ENCODE results near the gene PITPNM1.
"Not testable (repeated sequence)": the region's sequence is repeated elsewhere in the genome, so short reads cannot be mapped to it uniquely, and the experiment has no call there.

PITPNM1 gene

DNA sequence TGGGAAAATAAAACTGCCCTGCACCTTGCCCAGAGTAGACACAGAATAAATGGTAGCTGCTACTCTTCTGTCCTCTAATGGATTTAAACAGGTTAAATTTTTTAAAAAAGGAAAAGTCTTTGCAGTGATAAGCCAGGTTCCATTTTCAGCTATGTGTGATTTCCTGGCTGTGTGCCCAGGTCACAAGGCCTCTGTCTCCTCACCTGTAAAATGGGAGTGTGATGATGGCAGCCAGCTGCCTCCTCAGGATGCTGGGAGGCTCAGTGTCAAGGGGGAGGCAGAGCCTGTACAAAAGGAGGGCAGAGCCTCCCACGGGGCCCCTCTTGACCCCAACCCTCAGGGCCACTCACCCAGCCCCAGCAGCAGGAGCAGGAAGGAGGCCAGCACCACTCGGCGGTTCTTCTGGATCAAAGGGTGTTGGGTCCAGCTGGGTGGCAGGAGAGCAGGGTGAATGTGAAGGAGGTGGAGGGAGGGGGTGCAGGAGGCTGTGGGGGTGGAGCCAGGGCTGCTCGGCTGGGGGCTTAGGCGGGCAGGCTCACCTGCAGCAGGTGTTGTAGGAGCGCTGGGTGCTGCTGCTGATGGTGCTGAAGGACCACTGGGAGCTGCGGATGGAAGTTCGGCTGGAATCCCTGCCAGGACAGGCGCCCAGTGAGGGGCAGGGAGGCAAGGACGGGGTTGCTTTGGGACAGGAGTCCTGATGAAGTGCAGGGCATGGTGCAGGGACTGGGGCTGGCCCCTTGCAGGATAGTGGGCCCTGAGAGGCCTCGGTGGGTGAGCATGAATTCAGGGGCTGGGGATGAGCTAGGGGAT lies 38.0 kb downstream of the PITPNM1 start:
- TF ChIP-seq POLR2AphosphoS5 (IDR thresholded peaks at IDR 0.05; ENCODE audit: low read depth, low read length) = no peak
- no peak for TF ChIP-seq TAF1 (IDR thresholded peaks at IDR 0.05; ENCODE audit: borderline replicate concordance, low read depth, low read length)
- no peak for TF ChIP-seq POLR2A (IDR thresholded peaks at IDR 0.05; ENCODE audit: low read depth, low read length)
- no peak for FAIRE-seq

DNA sequence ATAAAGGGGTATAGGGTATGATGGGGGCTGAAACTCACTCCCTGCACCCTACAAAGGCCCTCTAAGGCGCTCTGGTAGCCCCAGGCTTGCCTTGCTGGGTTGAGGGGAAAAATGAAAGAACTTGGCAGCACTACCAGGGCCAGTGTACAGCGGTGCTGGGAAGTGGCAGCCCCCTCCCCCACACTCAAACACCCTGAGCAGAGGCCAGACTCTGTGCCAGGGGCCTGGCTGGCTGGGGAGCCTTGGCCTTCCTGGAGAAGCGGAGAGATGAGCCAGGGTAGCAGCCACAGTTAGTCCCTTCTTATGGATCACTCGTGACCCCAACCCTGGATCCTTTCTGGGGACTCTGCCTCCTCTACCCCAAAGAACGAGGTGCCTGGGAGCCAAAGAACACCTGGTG lies 38.8 kb downstream of the PITPNM1 start:
- DNase-seq (ENCODE audit: insufficient read length) = no peak
- FAIRE-seq = no peak
- TF ChIP-seq POLR2A (IDR thresholded peaks at IDR 0.05; ENCODE audit: low read depth, low read length) (no peak), TAF1 (IDR thresholded peaks at IDR 0.05; ENCODE audit: borderline replicate concordance, low read depth, low read length) (no peak), POLR2AphosphoS5 (IDR thresholded peaks at IDR 0.05; ENCODE audit: low read depth, low read length) (no peak)

More for the DNA sequence above, 38.0 kb downstream of the PITPNM1 start:
- no peak for DNase-seq (ENCODE audit: insufficient read length)

DNA sequence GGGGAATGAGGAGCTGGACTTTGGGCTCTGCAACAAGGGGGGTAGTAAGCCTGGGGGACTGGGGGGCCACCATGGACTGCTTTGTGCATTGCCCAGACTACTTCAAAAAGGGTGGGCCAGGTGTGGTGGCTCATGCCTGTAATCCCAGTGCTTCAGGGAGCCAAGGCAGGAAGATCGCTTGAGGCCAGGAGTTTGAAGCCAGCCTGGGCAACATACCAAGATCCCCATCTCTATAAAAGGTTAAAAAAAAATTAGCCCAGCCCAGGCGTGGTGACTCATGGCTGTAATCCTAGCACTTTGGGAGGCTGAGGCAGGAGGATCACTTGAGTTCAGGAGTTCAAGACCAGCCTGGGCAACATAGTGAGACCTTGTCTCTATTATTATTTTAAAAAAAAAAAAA lies 39.6 kb downstream of the PITPNM1 start:
- DNase-seq (ENCODE audit: insufficient read length); FAIRE-seq: not testable (repeated sequence)

DNA sequence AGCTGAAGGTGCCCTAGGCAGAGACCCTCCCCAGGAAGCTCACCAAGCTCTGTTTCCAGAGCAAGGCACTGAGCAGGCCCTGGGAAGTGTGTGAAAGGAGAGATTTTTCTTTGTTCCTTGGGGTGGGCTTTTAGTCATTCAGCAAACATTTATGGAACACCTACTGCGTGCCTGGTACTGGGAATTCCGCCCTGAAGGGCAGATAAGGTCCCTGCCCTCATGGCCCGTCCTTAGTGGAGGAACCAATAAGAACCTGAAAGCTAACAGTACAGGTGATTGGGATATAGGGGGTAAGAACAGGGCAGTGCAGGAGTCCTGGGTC lies 40.0 kb downstream of the PITPNM1 start:
- DNase-seq (ENCODE audit: insufficient read length) (no peak), FAIRE-seq (no peak)
- peak; percentile 8; the same call in 1 of the 2 replicates for TF ChIP-seq POLR2AphosphoS5 (IDR thresholded peaks at IDR 0.05; ENCODE audit: low read depth, low read length)
- no peak for TF ChIP-seq POLR2A (IDR thresholded peaks at IDR 0.05; ENCODE audit: low read depth, low read length)

DNA sequence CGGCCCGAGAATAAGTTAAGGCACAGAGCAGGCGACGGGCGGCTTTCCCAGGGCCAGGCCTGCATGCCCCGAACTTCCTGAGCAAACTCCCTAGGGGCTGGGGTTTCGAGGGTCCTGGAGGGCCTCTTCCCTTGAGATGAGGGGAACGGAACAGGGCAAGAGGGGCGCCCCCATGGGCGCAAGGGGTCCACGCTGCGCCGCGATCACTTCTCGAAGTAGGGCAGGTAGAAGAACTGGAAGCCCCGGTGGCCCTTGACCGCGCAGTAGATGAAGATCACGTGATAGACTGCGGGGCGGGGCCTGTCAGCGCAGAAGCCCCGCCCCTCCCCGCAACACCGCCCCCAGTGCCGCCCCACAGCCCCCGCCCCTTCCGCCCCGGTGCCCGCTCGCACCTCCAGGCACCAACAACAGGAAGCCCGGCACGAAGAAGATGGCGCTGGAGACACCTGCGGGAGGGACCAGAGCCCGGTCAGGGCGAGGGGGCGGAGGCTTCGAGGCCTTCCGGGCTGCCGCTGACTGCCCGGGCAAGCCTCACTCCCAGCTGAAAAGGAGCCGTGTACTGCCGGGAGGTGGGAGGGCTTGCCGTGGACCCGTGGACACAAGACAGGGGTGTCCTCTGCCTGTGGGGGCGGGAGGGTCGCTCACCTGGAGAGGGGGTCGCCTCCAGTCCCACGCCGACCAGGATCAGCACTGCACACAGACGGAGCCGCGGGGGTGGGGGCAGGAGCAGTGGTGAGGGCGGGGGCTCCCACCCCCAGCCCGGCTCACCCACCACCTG lies 40.6 kb downstream of the PITPNM1 start:
- TF ChIP-seq TAF1 (IDR thresholded peaks at IDR 0.05; ENCODE audit: borderline replicate concordance, low read depth, low read length) (peak; percentile 53; the same call in 1 of the 2 replicates), POLR2AphosphoS5 (IDR thresholded peaks at IDR 0.05; ENCODE audit: low read depth, low read length) (peak; percentile 81), POLR2A (IDR thresholded peaks at IDR 0.05; ENCODE audit: low read depth, low read length) (peak; percentile 85)
- FAIRE-seq (peak; percentile 98), DNase-seq (ENCODE audit: insufficient read length) (peak; percentile 95)

DNA sequence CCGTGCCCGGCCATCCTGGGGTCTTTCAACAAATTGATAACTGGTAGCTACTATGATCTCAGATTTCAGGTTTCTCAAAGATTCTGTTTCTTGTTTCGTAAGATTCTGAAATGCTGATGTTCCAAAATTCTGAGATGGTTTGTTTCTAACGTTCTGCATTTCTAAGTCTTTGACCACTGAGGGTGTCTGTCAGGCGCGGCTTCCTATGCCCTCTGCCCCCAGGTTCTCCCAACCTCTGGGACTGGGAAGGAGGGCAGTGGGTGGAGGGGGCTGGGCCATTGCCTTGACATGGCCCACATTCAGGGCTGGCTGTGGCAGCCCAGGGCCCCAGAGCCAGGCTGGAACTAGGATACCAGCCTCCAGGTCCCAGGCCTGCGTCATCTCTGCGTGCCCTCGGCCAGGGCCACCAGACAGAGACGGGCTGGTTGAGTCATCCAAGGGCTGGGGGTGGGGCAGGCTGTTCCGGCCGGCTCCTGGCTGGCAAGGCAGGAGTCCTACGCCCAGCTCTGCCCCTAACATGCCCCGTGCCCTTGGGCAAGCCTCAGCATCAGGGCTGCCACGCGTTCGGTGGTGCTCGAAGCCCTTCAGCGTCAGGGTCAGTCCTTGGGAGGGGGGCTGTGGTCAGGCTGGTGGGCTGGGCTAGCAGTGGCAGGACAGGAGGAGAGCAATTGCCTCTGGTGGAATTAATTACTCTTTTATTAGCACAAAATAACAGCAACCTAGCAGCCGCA lies 41.3 kb downstream of the PITPNM1 start:
- TF ChIP-seq POLR2A (IDR thresholded peaks at IDR 0.05; ENCODE audit: low read depth, low read length) (no peak; the same call in 1 of the 2 replicates), TAF1 (IDR thresholded peaks at IDR 0.05; ENCODE audit: borderline replicate concordance, low read depth, low read length) (no peak), POLR2AphosphoS5 (IDR thresholded peaks at IDR 0.05; ENCODE audit: low read depth, low read length) (no peak)
- DNase-seq (ENCODE audit: insufficient read length) (no peak), FAIRE-seq (no peak)

DNA sequence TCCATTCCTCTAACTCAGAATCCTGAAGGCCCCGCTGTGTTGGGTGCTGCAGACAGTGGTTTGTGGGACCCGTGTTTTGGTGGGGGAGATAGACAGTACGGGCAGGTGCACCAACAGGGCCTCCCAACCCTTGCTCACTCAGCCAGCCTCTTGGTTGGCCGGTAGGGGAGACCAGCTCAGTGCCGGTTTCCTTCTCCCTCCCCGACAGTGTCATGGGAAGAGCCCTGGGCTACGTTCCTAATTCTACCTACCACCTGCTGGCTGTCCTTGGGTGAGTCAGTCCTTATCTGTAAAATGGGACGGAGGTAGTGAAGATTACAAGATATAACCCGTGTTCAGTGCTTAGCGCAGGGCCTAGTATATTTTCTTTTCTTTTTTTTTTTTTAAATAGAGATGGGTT lies 42.0 kb downstream of the PITPNM1 start:
- FAIRE-seq = no peak
- TF ChIP-seq POLR2AphosphoS5 (IDR thresholded peaks at IDR 0.05; ENCODE audit: low read depth, low read length) (no peak), POLR2A (IDR thresholded peaks at IDR 0.05; ENCODE audit: low read depth, low read length) (no peak), TAF1 (IDR thresholded peaks at IDR 0.05; ENCODE audit: borderline replicate concordance, low read depth, low read length) (no peak)
- DNase-seq (ENCODE audit: insufficient read length) = no peak

DNA sequence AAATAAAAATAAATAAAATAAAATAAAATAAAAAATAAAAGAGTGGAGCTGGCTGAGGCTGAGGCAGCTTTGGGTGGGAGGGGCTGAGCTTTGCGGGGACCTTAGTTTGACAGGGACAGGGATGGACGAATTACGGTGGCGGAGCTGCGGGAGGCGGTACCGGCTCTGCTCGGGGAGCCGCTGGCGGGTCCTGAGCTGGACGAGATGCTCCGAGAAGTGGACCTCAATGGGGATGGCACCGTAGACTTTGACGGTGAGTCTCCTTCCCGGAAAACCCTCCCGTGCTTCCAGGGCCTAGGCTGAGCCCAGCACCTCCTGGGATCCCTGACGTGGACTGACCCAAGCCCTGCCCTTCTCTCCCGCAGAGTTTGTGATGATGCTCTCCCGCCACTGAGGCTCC lies 46.9 kb downstream of the PITPNM1 start:
- FAIRE-seq (no peak), DNase-seq (ENCODE audit: insufficient read length) (no peak)
- TF ChIP-seq POLR2A (IDR thresholded peaks at IDR 0.05; ENCODE audit: low read depth, low read length) = no peak
- TF ChIP-seq TAF1 (IDR thresholded peaks at IDR 0.05; ENCODE audit: borderline replicate concordance, low read depth, low read length) = no peak
- TF ChIP-seq POLR2AphosphoS5 (IDR thresholded peaks at IDR 0.05; ENCODE audit: low read depth, low read length) = no peak

DNA sequence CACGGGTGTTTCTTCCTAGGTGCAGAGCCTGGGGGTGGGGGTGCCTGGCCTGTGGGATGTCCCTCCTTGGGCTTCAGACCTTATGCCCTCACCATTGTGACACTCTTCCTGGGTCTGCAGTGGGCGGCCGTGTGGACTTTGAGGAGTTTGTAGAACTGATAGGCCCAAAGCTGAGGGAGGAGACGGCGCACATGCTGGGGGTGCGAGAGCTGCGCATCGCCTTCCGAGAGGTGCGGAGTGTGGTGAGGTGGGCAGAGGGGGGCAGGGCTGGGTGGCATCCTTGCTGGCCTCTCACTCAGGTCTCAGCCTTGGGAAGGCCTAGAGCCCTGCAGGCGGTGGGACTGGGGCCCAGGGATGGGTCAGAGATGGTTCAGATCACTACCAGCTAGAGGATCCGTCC lies 47.7 kb downstream of the PITPNM1 start:
- TF ChIP-seq POLR2AphosphoS5 (IDR thresholded peaks at IDR 0.05; ENCODE audit: low read depth, low read length) (no peak), TAF1 (IDR thresholded peaks at IDR 0.05; ENCODE audit: borderline replicate concordance, low read depth, low read length) (no peak), POLR2A (IDR thresholded peaks at IDR 0.05; ENCODE audit: low read depth, low read length) (no peak)
- no peak for FAIRE-seq
- no peak for DNase-seq (ENCODE audit: insufficient read length)

DNA sequence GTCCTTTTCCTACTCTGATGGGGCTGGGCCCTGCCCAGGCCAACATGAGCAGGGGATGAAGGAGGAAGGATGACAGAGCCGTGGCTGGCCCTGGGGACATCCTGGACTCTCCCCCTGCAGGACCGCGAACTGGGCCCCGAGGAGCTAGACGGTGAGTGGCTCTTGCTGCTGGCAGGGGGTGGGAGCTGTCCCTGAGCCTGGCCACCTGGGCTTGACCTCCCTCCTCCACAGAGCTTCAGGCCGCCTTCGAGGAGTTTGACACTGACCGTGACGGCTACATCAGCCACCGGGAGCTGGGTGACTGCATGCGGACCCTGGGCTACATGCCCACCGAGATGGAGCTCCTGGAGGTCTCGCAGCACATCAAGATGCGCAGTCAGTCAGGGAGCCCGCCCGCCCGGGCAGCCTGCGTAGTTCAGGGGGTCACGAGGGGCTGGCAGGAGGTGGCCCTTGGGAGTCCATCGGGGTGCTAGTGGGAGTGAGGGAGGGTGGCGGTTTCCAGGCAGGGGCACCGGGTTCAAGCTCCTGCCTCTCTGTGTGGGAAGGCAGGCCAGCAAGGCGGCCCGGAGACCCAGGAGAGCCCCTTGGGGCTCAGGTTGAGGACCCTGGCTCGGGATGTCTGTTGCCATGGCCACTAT lies 49.0 kb downstream of the PITPNM1 start:
- FAIRE-seq (no peak), DNase-seq (ENCODE audit: insufficient read length) (no peak)
- no peak for TF ChIP-seq POLR2AphosphoS5 (IDR thresholded peaks at IDR 0.05; ENCODE audit: low read depth, low read length)
- TF ChIP-seq POLR2A (IDR thresholded peaks at IDR 0.05; ENCODE audit: low read depth, low read length) = no peak
- no peak for TF ChIP-seq TAF1 (IDR thresholded peaks at IDR 0.05; ENCODE audit: borderline replicate concordance, low read depth, low read length)

DNA sequence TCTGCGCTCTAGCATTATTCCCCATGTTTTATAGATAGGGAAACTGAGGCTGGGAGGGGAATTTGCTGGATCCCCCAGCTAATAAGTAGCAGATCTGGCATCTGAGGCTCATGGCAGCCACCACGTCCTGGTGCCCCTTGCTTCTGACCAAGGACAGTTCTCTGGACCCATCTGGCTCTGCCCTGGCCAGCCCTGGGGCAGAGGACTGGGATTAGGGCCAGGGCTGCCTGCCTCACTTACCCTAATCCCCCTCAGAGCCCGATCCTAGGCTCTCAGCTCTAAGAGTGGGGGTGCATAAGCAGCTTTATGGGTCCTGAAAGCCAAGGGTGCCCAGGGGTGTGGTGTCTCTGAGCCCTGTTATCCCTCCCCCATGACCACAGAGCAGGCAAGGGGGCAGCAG lies 50.1 kb downstream of the PITPNM1 start, which contains the start of gene CABP4:
Gene CABP4 (plus strand): TSS at position 301 of the 400 bp plus-strand sequence. CDS start 70 bp downstream, at position 371.
- no peak for FAIRE-seq
- no peak for TF ChIP-seq TAF1 (IDR thresholded peaks at IDR 0.05; ENCODE audit: borderline replicate concordance, low read depth, low read length)
- no peak for TF ChIP-seq POLR2A (IDR thresholded peaks at IDR 0.05; ENCODE audit: low read depth, low read length)
- TF ChIP-seq POLR2AphosphoS5 (IDR thresholded peaks at IDR 0.05; ENCODE audit: low read depth, low read length) = no peak
- DNase-seq (ENCODE audit: insufficient read length) = no peak

Data from GM12892 (cell line).